SK-N-SH (cell line): ENCODE results near the gene ELOVL6. TPM values are rescaled to one million over a fixed set of nuclear protein-coding genes. Genes with fewer than 3 reads are reported as not detected.
"Not testable (repeated sequence)": the region's sequence is repeated elsewhere in the genome, so short reads cannot be mapped to it uniquely, and the experiment has no call there.

ENCODE experiments used
- CTCF ChIA-PET: fragments of 300-600, 350-600 bp; formaldehyde crosslinking; extraction: SDS; loops from one replicate; lab custom pipeline; 2021; lab: Yijun Ruan, JAX
- POLR2A ChIA-PET: fragments of 350-600 bp; sonication (Branson Sonifier 250); formaldehyde crosslinking; extraction: SDS; loops from one replicate; lab custom pipeline; 2020; ENCODE audit warnings: antibody characterized with exemption, inconsistent platforms; lab: Yijun Ruan, JAX
- DNase-seq: peaks from one replicate; pipeline ENCODE4 v3.0.0; 2012
- H2AFZ ChIP-seq: fragments of 200-600 bp; sonication (generic); 2 replicates; pipeline ENCODE4 v1.8.1; 2016; ENCODE audit warnings: antibody characterized with exemption, mild to moderate bottlenecking, low read depth
- H3F3A ChIP-seq: fragments of 200-600 bp; sonication (generic); replicated peaks from 2 replicates; pipeline ENCODE3; 2016; ENCODE audit warnings: antibody characterized with exemption, mild to moderate bottlenecking; ENCODE audit not compliant: insufficient read depth
- H3K27ac ChIP-seq, 2 experiments: fragments of 200-500 bp in 1 of 2; fragments of 200-600 bp in 1 of 2; sonication (Bioruptor generic) in 1 of 2; sonication (generic), shearing (Covaris generic) in 1 of 2; 2 replicates each; pipeline versions ENCODE4 v1.5.1 to v1.6.1; 2014 to 2016; ENCODE audit warnings: low read depth in 2 of 2, inconsistent platforms in 1 of 2, low read length in 1 of 2, mild to moderate bottlenecking in 1 of 2, mixed read lengths in 1 of 2
- H3K27me3 ChIP-seq: fragments of 200-600 bp; sonication (generic), shearing (Covaris generic); 2 replicates; pipeline ENCODE4 v1.6.1; 2016; ENCODE audit warnings: mixed run types; ENCODE audit not compliant: insufficient read depth
- H3K36me3 ChIP-seq, 2 experiments: fragments of 200-500 bp in 1 of 2; fragments of 200-600 bp in 1 of 2; sonication (Bioruptor generic) in 1 of 2; sonication (generic) in 1 of 2; replicated peaks in 1 of 2; 2 replicates each; pipeline versions ENCODE3 to v1.5.1; 2014 to 2016; ENCODE audit warnings: low read length in 1 of 2, mild to moderate bottlenecking in 1 of 2; ENCODE audit not compliant: insufficient read depth in 2 of 2, control insufficient read depth in 1 of 2
- H3K4me1 ChIP-seq, 2 experiments: fragments of 200-500 bp in 1 of 2; fragments of 200-600 bp in 1 of 2; sonication (Bioruptor generic) in 1 of 2; sonication (generic), shearing (Covaris generic) in 1 of 2; 2 replicates each; pipeline versions ENCODE4 v1.5.1 to v1.6.1; 2014 to 2016; ENCODE audit warnings: low read depth in 1 of 2, low read length in 1 of 2, mixed run types in 1 of 2; ENCODE audit not compliant: insufficient read depth in 2 of 2, control insufficient read depth in 1 of 2
- H3K4me2 ChIP-seq: fragments of 200-600 bp; sonication (generic), shearing (Covaris generic); 2 replicates; pipeline ENCODE4 v1.6.1; 2017; ENCODE audit warnings: mixed run types
- H3K4me3 ChIP-seq, 2 experiments: fragments of 200-500 bp in 1 of 2; fragments of 200-600 bp in 1 of 2; sonication (Bioruptor generic) in 1 of 2; sonication (generic), shearing (Covaris generic) in 1 of 2; 2 replicates each; pipeline versions ENCODE4 v1.5.1 to v1.8.1; 2014 to 2016; ENCODE audit warnings: low read depth in 2 of 2, inconsistent platforms in 1 of 2, low read length in 1 of 2, mild to moderate bottlenecking in 1 of 2, mixed read lengths in 1 of 2, moderate library complexity in 1 of 2
- H3K79me2 ChIP-seq: fragments of 200-600 bp; sonication (generic); 2 replicates; pipeline ENCODE4 v1.8.1; 2017; ENCODE audit warnings: mild to moderate bottlenecking; ENCODE audit not compliant: insufficient read depth
- H3K9ac ChIP-seq: fragments of 200-600 bp; sonication (generic); 2 replicates; pipeline ENCODE4 v1.6.1; 2017; ENCODE audit warnings: mixed run types
- H3K9me2 ChIP-seq: fragments of 200-600 bp; sonication (generic); 2 replicates; pipeline ENCODE4 v1.6.1; 2017; ENCODE audit warnings: mixed run types
- H3K9me3 ChIP-seq: fragments of 200-600 bp; sonication (generic); 2 replicates; pipeline ENCODE4 v1.6.1; 2017; ENCODE audit warnings: mixed run types, mild to moderate bottlenecking, moderate library complexity
- H4K20me1 ChIP-seq: fragments of 200-600 bp; sonication (generic); 2 replicates; pipeline ENCODE4 v1.6.1; 2017; ENCODE audit warnings: mild to moderate bottlenecking, mixed run types; ENCODE audit not compliant: insufficient read depth
- FOXJ3 ChIP-seq: sonication (generic); formaldehyde crosslinking; IDR thresholded peaks from 2 replicates; pipeline ENCODE4 v1.5.1; 2020; ENCODE audit warnings: mild to moderate bottlenecking, missing genetic modification reagents
- FOXM1 ChIP-seq: IDR thresholded peaks from 2 replicates; pipeline ENCODE4 v1.4.0; 2012; ENCODE audit warnings: low read depth, mild to moderate bottlenecking
- GABPA ChIP-seq: IDR thresholded peaks from 2 replicates; pipeline ENCODE4 v1.4.0; 2012; ENCODE audit warnings: low read depth, mild to moderate bottlenecking
- GATA2 ChIP-seq: sonication (generic); formaldehyde crosslinking; IDR thresholded peaks from 2 replicates; pipeline ENCODE4 v1.5.0; 2020; ENCODE audit warnings: mild to moderate bottlenecking, missing genetic modification reagents
- IRF3 ChIP-seq: fragments of 150-350 bp; IDR thresholded peaks from 2 replicates; pipeline ENCODE4 v1.6.1; 2016; ENCODE audit warnings: mild to moderate bottlenecking, low read depth, low read length
- JUND ChIP-seq: IDR thresholded peaks from 2 replicates; pipeline ENCODE4 v1.4.0; 2012
- NFIC ChIP-seq: IDR thresholded peaks from 2 replicates; pipeline ENCODE4 v1.4.0; 2012; ENCODE audit warnings: borderline replicate concordance
- PBX3 ChIP-seq: IDR thresholded peaks from 2 replicates; pipeline ENCODE4; 2012
- POLR2AphosphoS5 ChIP-seq: IDR thresholded peaks from 2 replicates; pipeline ENCODE4 v1.6.1; 2012; ENCODE audit warnings: low read depth, low read length
- REST ChIP-seq: IDR thresholded peaks from 2 replicates; pipeline ENCODE4 v1.6.1; 2012; ENCODE audit warnings: mild to moderate bottlenecking, low read depth, low read length, moderate library complexity
- RFX5 ChIP-seq: IDR thresholded peaks from 2 replicates; pipeline ENCODE4 v1.6.1; 2012; ENCODE audit warnings: mild to moderate bottlenecking, improper control_type of control experiment, low read length
- SMC3 ChIP-seq: IDR thresholded peaks from 2 replicates; pipeline ENCODE4 v1.6.1; 2012; ENCODE audit warnings: low read depth, low read length, improper control_type of control experiment
- TAF1 ChIP-seq: IDR thresholded peaks from 2 replicates; pipeline ENCODE4 v1.6.1; 2012; ENCODE audit warnings: low read depth, mild to moderate bottlenecking, low read length, moderate library complexity, borderline replicate concordance
- TCF12 ChIP-seq: IDR thresholded peaks from 2 replicates; pipeline ENCODE4 v1.4.0; 2012
- TEAD4 ChIP-seq: IDR thresholded peaks from 2 replicates; pipeline ENCODE4 v1.4.0; 2012; ENCODE audit warnings: mild to moderate bottlenecking, borderline replicate concordance; ENCODE audit not compliant: insufficient read depth
- USF2 ChIP-seq: fragments of 150-350 bp; IDR thresholded peaks from 2 replicates; pipeline ENCODE4 v1.6.1; 2017; ENCODE audit warnings: antibody characterized with exemption, low read length, low read depth, borderline replicate concordance
- YY1 ChIP-seq: IDR thresholded peaks from 2 replicates; pipeline ENCODE4 v1.4.0; 2012; ENCODE audit warnings: low read depth, mild to moderate bottlenecking
- WGBS: methylation state at CpG from one replicate; pipeline ENCODE4 v1.1.6; 2017; ENCODE audit warnings: low lambda C conversion rate; 5-methylcytosine and 5-hydroxymethylcytosine counted together
- polyA plus RNA-seq, 3 experiments: library from polyadenylated mRNA; depleted of rRNA; stranded (reverse); fragments of >200 nt; gene quantifications; 2 replicates each; pipeline ENCODE4 v1.2.3, GENCODE V29; 2012

The ELOVL6 gene
- polyA plus RNA-seq, 1 of the 3 experiments (the other 2 are of a cell fraction) = 9.0 TPM

- TF ChIP-seq SMC3 = no peak
- TF ChIP-seq, all 33 proteins: peak for 0
These were observed 26.4 kb upstream of the ELOVL6 start (continued) for GRCh38 chr4:110224812-110225211.

- Histone ChIP-seq H3K9ac (no peak overlapping the region), H4K20me1 (no peaks in the 10 kb centered on the region), H3K4me2 (no peak overlapping the region), H3K27me3 (no peaks in the 10 kb centered on the region), H3K36me3 (no peaks in the 10 kb centered on the region), H3K9me3 (no peaks in the 10 kb centered on the region), H3K9me2 (no peaks in the 10 kb centered on the region), H3K4me1 (no peaks in the 10 kb centered on the region), H3K4me3 (no peak overlapping the region), H3K79me2 (no peaks in the 10 kb centered on the region), H3K27ac (no peak overlapping the region), H3F3A (no peaks in the 10 kb centered on the region), H2AFZ (no peak overlapping the region)
- TF ChIP-seq GATA2 (CRISPR knock-in tag) = no peak
- TF ChIP-seq GABPA = no peak
- no peak for TF ChIP-seq YY1
- TF ChIP-seq FOXJ3 = no peak
- no peak for TF ChIP-seq TCF12
- TF ChIP-seq RFX5 = no peak
- no peak for TF ChIP-seq IRF3
- no peak for TF ChIP-seq USF2
- no peak for TF ChIP-seq TEAD4
- no peak for TF ChIP-seq POLR2AphosphoS5
- TF ChIP-seq REST = no peak
- no peak for TF ChIP-seq PBX3
- TF ChIP-seq FOXM1 = no peak
- TF ChIP-seq TAF1 = no peak
- no peak for TF ChIP-seq JUND
- no peak for TF ChIP-seq NFIC
- WGBS = 59% methylated on average over 2 of the region's 2 CpGs
- DNase-seq = no peak
- CTCF ChIA-PET = interaction anchor here (0.6 to 1.8 kb wide), 2 partner anchors 198 to 218 kb away, joined by 3 to 5 read pairs; no protein-coding TSS in a partner anchor
- POLR2A ChIA-PET = no interaction called here
These were observed 25.7 kb upstream of the ELOVL6 start for GRCh38 chr4:110224142-110224541.

- H4K20me1 ChIP-seq, H2AFZ ChIP-seq, H3K9me3 ChIP-seq, H3K79me2 ChIP-seq, H3K9ac ChIP-seq, H3K4me2 ChIP-seq, H3F3A ChIP-seq, H3K4me1 ChIP-seq, DNase-seq, H3K27ac ChIP-seq, H3K36me3 ChIP-seq, H3K9me2 ChIP-seq, POLR2A ChIA-PET, H3K4me3 ChIP-seq, H3K27me3 ChIP-seq: not testable (repeated sequence)
- WGBS = 40% methylated on average over 1 of the region's 1 CpG
- CTCF ChIA-PET = interaction anchor here (1.3 kb wide), 1 partner anchor 169 kb away, joined by 5 read pairs; no protein-coding TSS in a partner anchor
These were observed 20.5 kb upstream of the ELOVL6 start for GRCh38 chr4:110218935-110219334.

- H3K4me3 ChIP-seq = not testable (repeated sequence)
These were observed 18.8 kb upstream of the ELOVL6 start for GRCh38 chr4:110217181-110217580.

More at GRCh38 chr4:110217181-110217580, 18.8 kb upstream of the ELOVL6 start:
- H4K20me1 ChIP-seq, DNase-seq, POLR2A ChIA-PET, H3K9ac ChIP-seq, H3K4me1 ChIP-seq, H3K36me3 ChIP-seq, H3K9me3 ChIP-seq, H3K4me2 ChIP-seq, H3K27me3 ChIP-seq, H3F3A ChIP-seq, H3K79me2 ChIP-seq, H3K27ac ChIP-seq, H2AFZ ChIP-seq, H3K9me2 ChIP-seq: not testable (repeated sequence)
- CTCF ChIA-PET = interaction anchor here (0.8 to 1.0 kb wide), 2 partner anchors 167 to 168 kb away, joined by 3 read pairs; no protein-coding TSS in a partner anchor
- WGBS = 27% methylated on average over 4 of the region's 4 CpGs
